ENCODE results near the gene ALPP.
"Not testable (repeated sequence)": the region's sequence is repeated elsewhere in the genome, so short reads cannot be mapped to it uniquely, and the experiment has no call there.

ALPP gene

GRCh38 chr2:232389327-232389726 lies 10.8 kb downstream of the ALPP start:
- no peak for TF ChIP-seq ZNF274 (IDR thresholded peaks at IDR 0.05; ENCODE audit: low read depth, low read length)
- H3K4me3 ChIP-seq (ENCODE audit: low read length) = no peak overlapping the region

GRCh38 chr2:232390661-232391060 lies 12.1 kb downstream of the ALPP start:
- no peak for TF ChIP-seq ZNF274 (IDR thresholded peaks at IDR 0.05; ENCODE audit: low read depth, low read length)
- no peak overlapping the region for H3K4me3 ChIP-seq (ENCODE audit: low read length)

DNA sequence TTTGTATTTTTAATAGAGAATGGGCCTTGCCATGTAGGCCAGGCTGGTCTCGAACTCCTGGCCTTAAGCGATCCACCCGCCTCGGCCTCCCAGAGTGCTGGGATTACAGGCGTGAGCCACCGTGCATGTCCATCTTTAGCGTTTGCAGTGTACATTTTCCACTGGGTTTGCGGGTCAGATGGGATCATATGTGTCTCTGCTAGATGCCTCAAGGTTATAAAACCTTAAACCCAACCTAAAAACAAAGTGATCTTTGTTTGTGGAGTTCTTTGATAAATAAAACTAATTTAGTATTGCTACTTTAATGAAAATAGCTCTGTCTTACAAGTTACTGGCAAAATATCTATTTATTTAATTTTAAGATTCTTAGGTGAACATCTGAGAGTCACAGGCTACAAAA lies 15.0 kb downstream of the ALPP start:
- no peak for TF ChIP-seq ZNF274 (IDR thresholded peaks at IDR 0.05; ENCODE audit: low read depth, low read length)
- H3K4me3 ChIP-seq (ENCODE audit: low read length) = no peak overlapping the region

DNA sequence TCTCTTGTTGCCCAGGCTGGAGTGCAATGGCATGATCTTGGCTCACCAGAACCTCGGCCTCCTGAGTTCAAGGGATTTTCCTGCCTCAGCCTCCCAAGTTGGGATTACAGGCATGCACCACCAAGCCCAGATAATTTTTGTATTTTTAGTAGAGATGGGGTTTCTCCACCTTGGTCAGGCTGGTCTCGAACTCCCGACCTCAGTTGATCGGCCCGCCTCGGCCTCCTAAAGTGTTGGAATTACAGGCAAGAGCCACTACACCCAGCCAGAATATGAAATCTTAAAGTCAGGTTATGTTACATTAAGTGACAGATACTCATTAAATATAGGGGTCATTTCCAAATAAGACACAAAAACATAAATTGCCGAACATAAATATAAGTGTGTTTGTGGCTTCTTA lies 15.9 kb downstream of the ALPP start:
- H3K4me3 ChIP-seq (ENCODE audit: low read length) = not testable (repeated sequence)

DNA sequence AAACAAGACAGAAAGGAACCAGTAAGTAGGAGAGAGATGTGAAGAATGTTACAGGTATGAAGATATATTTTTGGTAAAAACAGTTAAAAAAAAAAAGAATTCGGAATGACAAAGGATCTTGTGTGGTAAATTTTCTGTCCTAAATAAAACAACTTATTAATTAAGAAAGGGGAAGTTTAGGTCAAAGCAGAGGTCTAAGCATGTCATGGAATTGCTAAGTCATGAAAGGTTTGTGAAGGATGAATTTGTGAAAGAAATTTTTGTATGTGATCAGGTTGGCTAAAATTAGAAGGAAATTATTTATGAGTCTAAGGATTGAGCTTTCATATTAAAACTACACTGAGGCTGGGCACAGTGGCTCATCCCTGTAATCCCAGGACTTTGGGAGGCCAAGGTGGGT lies 17.0 kb downstream of the ALPP start:
- TF ChIP-seq ZNF274 (IDR thresholded peaks at IDR 0.05; ENCODE audit: low read depth, low read length) = no peak

GRCh38 chr2:232396683-232397082 lies 18.1 kb downstream of the ALPP start:
- H3K4me3 ChIP-seq (ENCODE audit: low read length) = no peak overlapping the region
- no peak for TF ChIP-seq ZNF274 (IDR thresholded peaks at IDR 0.05; ENCODE audit: low read depth, low read length)

More for the DNA sequence above, 17.0 kb downstream of the ALPP start:
- H3K4me3 ChIP-seq (ENCODE audit: low read length) = no peak overlapping the region

DNA sequence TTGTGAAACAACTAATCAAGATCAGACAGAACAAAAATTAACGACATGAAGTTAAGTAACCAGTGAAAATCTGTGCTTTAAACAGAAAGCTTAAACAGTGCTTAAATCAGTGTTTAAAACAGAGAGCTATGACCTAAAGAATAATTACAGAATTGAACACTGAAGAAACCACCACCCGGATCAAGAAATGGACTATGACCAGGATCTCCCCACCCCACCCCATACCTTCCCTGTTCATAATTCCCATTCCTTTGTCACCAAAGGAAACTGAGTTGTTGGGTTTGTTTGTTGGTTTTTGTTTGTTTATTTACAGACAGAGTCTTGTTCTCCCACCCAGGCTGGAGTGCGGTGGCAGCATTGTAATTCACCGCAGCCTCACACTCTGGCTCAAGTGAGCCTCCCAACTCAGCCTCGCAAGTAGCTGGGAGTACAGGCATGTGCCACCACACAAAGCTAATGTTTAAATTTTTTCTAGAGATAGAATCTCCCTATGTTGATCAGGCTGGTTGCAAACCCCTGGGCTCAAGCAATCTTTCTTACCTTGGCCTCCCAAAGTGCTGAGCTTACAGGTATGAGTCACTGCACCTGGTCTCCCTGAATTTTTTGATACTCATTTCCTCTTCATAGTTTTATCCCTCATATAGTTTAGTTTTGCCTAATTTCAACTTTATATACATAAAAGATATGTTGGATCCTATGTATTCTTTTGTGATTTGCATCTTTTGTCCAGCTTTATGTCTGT lies 19.9 kb downstream of the ALPP start:
- no peak overlapping the region for H3K4me3 ChIP-seq (ENCODE audit: low read length)
- no peak for TF ChIP-seq ZNF274 (IDR thresholded peaks at IDR 0.05; ENCODE audit: low read depth, low read length)

DNA sequence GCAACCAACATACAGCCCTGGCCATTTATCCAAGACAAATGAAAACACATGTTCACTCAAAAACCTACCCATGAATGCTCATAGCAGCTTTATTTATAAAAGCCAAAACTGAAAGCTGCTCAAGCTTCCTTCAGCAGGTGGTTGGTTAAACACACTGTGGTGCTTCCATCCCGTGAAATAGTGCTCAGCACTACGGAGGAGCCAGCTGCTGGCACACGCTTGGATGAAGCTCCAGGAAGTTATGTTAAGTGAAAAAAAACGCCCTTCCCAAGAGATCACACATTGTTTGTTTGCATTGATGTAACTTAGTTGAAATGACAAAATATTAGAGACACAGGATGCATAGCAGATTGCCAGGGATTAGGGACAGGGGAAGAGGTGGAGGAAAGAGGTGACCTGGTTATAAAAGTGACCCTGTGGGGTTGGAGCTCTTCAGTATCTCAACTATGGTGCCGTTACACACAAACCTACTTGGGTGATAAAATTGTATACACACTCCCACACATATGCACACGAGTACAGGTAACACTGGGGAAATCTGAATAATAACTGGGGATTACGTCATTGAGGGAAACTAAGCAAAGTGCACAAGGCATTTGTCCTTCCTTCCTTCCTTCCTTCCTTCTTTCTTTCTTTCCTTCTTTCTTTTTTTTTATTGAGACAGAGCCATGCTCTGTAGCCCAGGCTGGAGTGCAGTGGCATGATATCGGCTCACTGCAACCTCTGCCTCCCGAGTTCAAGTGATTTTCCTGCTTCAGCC lies 21.9 kb downstream of the ALPP start:
- TF ChIP-seq ZNF274 (IDR thresholded peaks at IDR 0.05; ENCODE audit: low read depth, low read length) = no peak
- no peak overlapping the region for H3K4me3 ChIP-seq (ENCODE audit: low read length)

DNA sequence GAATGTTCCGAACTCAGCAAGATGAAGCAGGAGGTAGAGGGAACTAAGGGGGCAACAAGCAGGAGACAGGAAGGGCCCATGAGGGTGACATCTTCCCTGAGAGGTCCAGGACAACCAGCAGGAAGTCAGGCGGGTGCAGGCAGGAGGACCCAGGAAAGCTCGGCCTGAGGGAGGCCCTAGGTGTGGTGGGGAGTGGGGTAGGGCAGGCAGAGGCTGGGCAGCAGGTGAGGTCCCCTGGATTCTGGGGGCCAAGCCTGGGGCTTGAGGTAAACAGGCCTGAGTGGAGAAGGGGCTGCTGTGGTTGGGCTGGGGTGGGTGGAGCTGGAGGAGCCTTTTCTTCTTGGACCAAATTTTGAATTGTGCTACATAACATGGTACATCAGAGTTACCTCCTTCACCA lies 24.0 kb downstream of the ALPP start:
- no peak for TF ChIP-seq ZNF274 (IDR thresholded peaks at IDR 0.05; ENCODE audit: low read depth, low read length)
- no peak overlapping the region for H3K4me3 ChIP-seq (ENCODE audit: low read length)

GRCh38 chr2:232405943-232406510 lies 27.5 kb downstream of the ALPP start:
- H3K4me3 ChIP-seq (ENCODE audit: low read length) = no peak overlapping the region
- TF ChIP-seq ZNF274 (IDR thresholded peaks at IDR 0.05; ENCODE audit: low read depth, low read length) = no peak

- no peak within 1 kb of the TSS for H3K4me3 ChIP-seq (ENCODE audit: low read length)
- no peak for TF ChIP-seq ZNF274 (IDR thresholded peaks at IDR 0.05; ENCODE audit: low read depth, low read length)
Measured at GRCh38 chr2:232406556-232407310, 28.2 kb downstream of the ALPP start, which contains the start of gene ALPG. ALPG (plus strand) TSS chr2:232406844; CDS start chr2:232406895, 51 bp downstream.

DNA sequence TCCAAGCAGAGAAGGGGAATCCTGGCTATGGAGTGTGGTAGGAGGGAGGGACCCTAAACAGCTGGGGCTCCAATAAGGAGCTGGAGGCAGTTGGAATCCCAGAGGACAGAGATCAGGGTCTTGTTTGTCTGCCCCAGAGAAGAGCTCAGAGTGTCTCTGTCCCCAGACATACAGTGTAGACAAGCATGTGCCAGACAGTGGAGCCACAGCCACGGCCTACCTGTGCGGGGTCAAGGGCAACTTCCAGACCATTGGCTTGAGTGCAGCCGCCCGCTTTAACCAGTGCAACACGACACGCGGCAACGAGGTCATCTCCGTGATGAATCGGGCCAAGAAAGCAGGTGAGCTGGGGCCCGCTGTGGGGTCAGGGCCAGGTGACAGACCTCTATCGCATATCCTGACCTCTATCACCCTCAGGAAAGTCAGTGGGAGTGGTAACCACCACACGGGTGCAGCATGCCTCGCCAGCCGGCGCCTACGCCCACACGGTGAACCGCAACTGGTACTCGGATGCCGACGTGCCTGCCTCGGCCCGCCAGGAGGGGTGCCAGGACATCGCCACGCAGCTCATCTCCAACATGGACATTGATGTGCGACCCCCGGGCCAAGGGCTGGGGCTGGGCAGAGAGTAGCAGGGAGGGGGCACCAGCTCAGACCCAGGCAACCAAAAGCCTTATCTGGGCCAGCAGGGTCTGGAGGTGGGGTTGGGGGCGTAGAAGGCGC lies 29.0 kb downstream of the ALPP start:
- not testable (repeated sequence) for H3K4me3 ChIP-seq (ENCODE audit: low read length)

- H3K4me3 ChIP-seq (ENCODE audit: low read length) = not testable (repeated sequence)
Measured at GRCh38 chr2:232408269-232408668, 29.7 kb downstream of the ALPP start.

GRCh38 chr2:232409617-232410016 lies 31.1 kb downstream of the ALPP start:
- not testable (repeated sequence) for H3K4me3 ChIP-seq (ENCODE audit: low read length)
